NCI-H2227 (cell line): ENCODE data around the gene TNXB.
A peak's percentile ranks its signal among the peaks of the same experiment; 100 is the strongest.

Experiments
- DNase-seq: peaks from one replicate; lab custom pipeline; 2025; ENCODE audit not compliant: unreplicated experiment; lab: John Stamatoyannopoulos, UW

The TNXB gene

DNA sequence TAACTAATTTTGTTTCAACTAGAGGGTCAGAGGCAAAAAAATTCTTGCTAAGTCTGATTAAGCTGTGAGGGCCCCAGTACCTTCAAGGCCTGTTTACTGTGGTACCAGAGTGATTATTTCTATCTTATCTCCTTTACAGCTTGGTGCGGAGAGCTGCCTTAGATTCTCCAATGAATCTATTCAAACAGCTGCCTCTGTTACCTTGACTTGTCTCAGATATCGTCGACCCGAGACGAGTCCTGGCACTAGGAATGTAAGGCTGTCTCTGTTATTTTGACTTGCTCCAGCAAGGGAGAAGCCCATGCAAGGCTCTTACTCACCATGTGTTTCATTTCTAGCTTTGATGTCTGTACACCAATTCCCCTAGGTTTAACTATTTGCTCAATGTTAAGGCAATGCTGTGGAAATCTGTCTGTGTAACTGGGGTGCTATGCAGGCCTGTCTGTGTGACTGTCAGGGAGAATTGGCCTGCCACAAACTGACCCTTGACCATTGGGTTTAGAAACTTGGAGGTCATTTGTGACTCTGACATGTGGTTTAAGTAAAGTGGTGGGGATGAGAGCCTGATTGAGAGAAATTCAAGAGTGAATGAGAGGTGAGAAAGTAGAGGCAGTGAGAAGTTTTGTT lies 31.4 kb upstream of the TNXB start:
- DNase-seq = no peak

DNA sequence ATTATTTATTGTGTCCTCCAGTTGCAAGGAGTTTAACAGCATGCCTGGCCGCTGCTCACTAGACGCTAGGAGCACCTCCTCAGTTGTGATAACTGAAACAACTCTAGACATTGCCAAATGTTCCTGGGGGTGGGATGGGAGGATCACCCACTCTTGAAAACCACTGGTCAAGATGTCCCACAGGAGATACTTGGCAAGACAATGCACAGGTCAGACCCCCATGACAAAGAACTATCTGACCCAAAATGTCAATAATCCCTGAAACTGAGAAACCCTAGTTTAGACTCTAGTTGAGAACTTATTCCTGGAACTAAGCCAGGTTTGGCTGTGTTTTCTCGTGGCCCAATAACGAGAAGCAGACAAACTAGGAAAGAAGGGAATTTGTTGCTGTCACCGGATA lies 30.5 kb upstream of the TNXB start:
- no peak for DNase-seq

DNA sequence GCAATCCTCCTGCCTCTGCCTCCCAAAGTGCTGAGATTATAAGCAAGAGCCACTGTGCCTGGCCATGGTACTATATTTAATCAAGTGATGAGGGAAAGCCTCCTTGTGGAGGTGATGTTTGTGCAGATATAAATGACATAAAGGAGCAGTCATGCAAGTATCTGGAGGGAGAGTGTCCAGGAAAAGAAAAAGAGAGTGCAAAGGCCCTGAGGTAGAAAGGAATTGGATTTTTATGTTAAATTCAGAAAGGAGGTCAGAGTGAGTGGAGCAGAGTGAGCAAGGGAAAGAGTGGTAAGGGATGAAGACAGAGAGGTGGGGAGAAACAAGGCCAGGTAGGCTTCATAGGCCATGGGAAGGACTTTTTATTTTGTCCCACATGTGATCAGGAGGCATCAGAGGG lies 28.3 kb upstream of the TNXB start:
- DNase-seq = no peak

DNA sequence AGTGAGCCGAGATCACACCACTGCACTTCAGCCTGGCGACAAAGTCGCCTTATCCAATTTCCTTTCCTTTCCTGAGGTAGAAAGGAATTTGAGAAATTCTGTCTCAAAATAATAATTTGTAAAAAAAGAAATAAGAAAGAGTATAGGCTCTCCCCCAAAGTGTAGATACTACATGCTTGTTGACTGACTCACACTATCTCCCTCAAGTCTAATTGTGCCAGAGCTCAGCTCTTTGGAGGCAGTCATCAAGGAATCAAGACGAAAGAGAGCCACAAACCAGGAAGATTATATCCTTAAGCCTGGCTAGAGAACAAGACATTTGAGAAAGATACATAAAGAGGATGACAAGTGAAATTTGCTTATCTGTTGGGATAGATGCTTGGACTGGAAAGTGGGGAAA lies 24.6 kb upstream of the TNXB start:
- DNase-seq = no peak

DNA sequence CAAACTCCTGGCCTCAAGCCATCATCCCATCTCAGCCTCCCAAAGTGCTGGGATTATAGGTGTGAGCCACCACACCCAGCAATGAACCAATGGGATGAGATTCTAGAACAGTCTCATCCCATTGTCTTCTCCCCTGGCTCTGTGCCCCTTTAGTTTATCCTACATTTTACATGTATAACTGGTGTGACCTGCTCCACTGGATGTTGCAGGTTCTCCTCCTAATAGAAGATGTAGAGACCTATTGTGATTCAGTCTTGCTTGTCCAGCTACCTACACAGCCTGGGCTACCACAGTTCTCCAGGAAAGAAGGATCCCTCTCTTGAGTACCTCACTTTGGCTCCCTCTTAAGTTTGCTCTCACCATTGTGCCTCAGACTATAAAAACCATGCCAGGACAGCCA lies 23.0 kb upstream of the TNXB start:
- DNase-seq = no peak

DNA sequence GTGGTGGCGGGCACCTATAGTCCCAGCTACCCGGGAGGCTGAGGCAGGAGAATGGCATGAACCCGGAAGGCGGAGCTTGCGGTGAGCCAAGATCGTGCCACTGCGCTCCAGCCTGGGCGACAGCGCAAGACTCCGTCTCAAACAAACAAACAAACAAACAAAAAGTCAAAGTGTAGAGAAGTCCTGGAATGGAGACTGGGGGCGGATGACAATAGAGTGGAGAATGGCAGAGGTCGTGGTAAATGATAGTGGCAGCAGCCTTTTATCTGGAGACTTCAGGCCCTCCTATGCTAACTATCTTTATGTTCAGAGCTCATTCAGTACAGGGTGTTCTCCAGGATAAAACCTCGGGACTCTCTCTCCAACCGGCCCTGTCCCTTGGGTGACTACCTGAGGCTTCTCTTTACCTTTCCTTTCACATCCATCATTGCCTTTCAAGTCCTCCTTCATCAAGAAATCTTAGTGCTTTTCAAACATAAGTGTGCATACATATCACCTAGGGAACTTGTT lies 22.4 kb upstream of the TNXB start:
- no peak for DNase-seq

DNA sequence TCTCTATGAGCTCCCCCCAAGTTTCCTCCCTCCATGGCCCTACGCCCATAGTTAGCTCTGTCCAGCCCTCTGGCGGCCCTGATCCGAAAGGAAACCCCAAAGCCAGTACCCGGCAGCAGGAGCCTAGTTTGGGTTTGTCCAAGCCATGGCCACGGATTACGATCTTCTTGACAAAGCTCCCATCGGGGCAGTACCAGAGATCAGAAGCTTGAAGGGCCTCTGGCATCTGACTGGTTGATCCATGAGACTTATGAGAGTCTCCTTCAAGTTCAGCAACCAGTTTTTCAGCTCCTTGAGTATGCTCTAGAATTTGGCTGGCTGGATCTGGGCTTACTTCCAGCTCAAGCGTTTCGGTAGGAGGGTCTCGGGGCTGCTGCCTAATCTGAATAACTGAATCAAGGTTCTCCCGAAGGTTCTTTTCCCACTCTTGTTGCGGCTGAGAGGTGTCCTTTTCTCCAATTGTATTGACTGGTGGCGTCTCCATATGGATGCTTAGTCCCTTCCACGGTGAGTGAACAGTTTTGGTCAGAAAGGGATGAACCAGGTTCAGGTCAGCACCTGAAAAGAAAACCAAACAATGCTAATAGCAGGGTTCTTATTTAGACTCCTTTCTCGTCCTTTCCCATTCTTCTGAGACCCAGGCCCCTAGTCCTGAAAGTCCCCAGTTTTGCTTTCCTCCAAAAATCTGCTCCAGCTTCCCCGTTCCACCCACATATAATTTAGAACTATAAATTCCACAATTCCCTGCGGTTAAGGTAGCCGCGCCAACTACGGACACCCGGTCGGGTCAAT lies 20.4 kb upstream of the TNXB start:
- DNase-seq = no peak

DNA sequence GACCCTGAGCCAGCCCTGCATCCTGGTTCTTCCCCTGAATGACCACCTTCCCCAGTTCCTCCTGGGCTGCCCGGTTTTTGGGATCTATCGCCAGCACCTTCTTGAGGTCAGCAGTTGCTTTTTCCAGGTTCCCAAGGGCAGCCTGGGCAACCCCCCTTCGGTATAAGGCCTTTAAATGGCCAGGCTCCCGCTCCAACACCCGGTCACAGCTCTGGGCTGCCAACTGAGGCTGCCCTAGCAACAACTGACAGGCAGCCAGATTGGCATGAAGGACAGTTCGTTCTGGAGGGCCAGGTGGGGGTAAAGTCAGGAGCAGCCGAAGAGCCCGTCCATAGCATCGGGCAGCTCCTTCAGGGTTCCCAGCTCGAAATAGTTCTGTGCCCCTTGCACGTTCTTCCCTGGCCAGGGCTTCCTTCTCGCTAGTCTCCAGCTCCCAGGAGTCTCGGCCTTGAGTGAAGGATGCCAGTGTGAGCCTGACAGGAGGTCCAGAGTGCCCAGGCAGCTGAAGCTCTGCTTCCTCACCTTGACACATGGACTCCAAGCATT lies 19.7 kb upstream of the TNXB start:
- no peak for DNase-seq

DNA sequence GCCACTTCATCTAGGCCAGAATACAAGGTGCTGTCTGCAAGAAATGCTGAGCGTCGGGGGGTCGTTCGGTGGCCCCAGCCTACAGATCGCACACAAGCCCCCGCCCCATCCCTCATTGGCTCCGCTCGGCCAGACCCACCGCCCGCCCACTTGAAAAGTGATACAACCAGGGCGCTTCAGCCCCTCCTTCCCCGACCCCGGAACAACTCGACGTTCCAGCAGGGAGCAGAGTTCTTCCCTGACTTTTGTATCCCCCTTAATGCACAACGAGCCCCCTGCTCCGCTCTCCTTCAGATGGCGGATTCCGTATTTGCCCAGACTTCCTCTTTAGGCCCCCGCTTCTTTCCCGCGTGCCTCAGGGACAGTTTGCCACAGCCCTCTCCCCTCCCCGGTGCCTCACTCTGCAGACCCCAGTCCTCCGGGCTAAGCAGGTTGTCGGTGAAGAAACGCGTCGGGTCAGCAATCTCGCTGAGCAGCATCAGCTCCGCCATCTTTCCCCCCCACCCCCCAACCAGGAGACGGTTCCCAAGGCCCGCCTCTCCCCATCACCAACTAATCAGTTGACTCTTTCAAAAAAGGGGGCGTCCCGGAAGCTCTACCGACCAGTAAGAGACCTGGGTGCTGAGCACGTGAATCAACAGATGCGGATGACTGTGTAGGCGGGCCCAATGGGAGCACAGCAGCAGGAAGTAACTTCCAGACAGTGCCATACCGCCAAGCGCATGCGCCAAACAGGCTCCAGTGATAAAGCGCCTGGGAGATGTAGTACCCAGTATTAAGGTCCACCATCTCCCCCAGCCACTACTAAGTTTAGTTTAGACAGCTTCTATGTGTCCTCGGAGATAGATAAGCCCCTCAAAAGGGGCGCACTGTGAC lies 18.8 kb upstream of the TNXB start, which contains the start of gene ATF6B:
Gene ATF6B, minus strand, starts transcription at position 530 of the 876 bp plus-strand sequence. Its CDS starts 39 bp downstream, at position 491.
- DNase-seq = peak; percentile 99

DNA sequence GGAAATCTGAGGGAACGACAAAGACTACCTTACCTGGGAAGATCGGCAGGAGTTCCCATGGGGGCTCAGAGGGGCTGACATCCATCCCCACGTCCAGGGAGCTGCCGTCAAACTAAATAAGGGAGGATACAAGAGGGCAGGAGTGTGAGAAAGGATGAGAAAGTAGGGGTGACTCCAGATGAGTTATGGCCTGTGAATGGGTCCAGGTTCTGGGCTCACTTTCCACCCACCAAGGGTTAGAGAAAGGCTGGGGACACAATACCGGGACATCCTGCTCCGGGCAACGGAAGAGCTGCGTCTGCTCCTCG lies 18.2 kb upstream of the TNXB start:
- no peak for DNase-seq

DNA sequence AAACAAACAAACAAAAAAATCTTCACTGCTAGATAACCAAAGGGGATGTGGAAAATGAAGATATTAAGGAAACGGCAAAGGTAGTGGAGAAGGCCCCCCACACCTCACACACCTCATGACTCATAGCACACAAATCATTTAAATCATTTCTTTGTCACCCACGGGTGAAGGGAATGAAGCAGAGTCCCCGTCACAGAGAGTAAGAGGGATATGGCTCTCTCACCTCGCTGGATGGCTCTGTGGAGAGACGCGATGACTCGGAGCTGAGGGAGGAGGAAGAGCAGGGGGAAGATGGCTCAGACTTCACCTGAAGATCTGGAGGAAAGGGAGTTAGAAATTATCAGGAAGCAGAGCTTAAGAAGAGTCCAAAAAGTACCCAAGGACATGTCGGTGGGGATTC lies 17.7 kb upstream of the TNXB start:
- DNase-seq = no peak

DNA sequence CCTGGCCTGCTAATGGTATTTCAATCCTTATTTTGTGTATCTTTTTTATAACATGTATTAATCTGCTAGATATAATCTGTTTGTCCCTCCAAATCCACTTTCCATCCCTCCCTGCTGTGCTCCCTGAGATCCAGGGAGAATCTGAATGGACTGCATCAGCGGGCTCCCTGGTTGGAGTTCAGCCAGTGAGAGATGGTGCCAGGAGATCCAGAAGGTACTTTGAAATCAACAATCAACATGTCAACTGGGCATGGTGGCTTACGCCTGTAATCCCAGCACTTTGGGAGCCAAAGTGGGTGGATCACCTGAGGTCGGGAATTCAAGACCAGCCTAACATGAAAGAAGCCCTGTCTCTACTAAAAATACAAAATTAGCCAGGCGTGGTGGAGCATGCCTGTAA lies 14.5 kb upstream of the TNXB start:
- no peak for DNase-seq

DNA sequence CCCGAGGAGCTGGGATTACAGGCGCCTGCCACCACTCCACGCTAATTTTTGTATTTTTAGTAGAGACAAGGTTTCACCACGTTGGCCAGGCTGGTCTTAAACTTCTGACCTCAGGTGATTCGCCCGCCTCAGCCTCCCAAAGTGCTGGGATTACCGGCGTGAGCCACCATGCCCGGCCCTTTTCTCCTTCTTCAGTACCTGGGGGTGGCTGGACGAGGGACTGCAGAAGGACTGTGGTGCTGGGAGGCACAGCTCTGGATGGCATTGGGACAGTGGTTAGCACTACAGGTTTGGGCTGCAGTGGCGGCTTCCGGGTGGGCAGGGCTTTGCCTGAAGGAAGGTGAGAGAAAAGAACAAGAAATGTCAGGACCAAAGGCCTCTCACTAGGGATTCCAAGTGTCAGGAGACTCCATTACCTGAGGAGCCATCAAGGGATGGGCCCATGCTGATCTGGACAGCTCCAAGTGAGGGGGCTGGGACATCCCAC lies 11.5 kb upstream of the TNXB start:
- no peak for DNase-seq

DNA sequence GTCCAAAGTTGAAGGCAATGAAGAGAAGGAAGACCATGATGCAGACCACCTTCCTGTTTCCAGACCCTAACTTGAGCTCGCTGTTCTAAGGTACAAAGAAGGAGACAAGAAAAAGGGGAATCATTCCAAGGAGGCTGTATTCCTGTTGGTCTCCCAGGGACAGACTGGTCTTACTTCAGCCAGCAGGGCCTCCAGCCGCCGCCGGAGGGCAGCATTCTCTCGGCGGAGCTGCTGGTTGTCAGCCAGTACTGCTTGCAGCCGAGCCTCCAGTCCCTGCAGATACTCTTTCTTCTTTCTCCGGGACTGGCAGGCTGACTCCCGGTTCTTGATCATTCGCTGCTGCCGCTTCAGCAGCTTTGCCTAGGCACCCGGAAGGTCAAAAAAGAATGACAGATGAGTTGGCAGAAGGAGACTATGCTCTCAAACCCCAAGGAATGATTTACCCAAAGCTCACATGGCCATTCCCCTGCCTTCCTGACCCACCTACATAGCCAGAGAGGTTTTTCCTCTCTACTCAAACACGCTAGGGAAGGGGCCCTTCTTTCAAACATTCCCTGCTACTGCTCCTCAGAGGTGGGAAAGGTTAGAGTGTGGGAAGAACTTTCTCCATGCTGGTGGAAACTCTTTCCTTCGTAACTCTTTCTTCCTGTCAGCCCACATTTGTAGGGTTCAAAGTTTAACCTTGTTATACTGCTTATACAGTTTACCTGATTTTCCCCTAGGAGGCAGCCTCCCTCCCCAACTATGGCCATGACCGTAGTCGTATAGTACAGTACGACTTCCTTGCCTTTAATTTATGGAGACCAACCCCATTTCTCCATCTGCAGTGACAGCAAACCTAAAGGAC lies 9.9 kb upstream of the TNXB start:
- peak; percentile 86 for DNase-seq

DNA sequence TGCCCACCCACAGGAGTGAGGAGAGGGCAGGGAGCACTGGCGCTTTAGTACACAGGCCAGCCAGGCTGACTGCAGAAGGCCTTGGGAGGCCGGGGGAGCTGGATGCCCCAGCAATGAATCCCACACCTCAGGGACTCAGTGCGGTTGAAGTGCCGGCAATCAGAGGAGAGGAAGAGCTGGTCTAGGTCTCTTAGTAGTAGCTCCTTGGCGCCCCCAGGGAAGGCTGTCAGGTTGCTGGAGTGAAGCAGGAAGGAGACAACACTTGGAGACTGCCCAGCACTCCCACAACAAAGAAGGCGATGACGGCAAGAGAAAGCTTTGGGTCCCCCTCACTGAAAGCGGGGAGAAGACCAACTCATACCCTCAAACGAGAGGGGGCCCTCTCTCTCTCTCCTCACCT lies 8.3 kb upstream of the TNXB start:
- no peak for DNase-seq

DNA sequence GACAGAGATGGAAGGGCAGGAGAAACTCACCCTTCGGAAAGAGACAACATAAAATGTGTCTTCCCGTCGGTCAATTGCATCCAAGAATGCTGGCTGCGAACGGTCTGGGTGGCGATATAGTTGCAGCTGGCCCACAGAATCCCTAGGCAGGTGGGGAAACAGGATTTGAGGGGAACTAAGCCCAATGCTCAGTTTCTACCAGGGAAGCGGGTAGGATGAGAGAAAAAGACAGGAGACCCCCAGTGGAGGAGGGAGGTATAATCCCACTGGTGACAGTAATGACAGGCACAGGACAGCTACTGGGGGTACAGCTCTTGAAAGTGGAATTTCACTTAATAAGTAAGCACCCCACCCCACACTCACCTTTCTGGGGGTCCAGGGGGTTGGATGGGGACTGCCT lies 7.5 kb upstream of the TNXB start:
- DNase-seq = peak; percentile 29

DNA sequence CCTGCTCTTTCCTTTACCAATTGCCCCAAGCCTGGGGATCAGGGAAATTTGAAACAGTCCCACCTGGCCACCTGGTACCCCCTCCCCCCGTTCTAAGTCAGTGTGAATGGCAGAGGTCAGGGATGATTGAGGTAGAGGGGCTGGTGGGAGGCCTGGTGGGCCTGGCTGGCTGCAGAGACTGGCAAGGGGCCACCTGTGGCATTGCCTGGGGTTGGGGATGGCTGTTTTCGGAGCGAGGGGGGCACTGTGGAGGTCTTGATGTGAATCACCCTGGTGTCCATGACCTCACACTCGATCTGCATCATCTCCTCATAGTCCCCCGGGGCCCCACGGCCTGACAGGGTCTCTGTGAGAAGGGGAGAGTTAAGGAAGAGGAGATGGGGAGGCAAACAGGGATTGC lies 6.5 kb upstream of the TNXB start:
- no peak for DNase-seq

DNA sequence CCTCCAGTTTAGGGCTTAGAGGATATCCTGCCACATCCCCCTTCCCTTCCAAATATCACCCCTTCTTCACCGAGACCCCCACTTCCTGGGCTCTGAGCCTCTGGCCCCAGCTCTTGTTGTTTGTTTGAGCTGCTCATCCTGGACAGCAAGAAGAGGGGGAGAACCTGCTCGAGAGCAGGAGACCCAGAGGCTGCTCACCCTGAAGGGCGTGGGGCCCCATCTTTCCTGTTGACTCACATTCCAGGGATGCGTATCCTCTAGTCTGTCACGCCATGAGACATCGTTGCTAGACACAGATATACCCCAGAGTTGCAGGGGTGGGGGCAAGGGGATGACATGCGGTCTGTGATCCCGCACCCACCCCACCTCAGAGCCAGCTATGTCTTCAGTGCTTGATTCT lies 5.7 kb upstream of the TNXB start:
- DNase-seq = no peak

DNA sequence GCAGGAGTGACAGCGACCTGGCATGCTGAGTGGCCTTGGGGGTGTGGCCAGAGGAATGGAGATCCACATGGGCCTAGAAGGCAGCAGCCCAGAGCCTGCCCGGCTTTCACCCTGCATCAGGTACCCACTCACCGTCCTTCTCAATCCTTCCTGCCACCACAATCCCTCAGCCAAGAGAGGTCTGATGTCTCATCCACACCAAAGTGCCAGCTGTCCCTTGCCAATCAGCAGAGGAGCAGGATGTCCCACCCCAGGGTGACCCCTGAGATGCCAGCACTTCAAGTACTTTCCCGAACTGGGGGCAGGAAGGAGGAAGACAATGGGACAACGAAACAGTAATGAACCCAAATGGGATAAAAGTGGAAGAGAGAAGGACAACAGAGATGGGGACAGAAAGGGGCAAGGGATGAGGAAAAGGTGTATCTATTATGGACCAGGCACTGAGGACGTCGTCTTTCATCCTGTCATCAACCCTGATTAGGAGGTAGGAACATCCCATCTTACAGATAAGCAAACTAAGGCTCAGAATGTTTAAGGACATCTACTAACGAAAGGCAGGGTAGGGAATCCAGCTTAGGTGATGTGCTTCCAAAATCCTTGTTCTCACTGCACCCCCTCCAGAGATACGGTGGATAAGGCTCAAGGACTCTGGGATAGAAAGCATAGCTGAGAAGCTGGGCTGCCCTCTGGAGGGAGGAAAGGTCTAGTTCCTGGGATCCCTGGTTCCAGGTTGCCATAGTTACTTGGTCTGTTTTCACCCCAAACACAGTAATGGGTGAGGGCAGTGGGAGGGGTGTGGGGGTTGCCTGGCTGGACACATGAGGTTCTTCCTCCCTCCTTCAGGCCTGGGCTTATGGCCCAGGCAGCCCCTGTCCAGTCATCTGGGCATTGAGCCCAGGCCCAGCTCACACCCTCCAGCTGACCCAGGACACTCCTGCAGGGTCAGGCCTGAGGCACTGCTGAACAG lies 4.5 kb upstream of the TNXB start:
- peak; percentile 39 for DNase-seq
